Measurements from ENCODE around the gene CRTC1.

DNA sequence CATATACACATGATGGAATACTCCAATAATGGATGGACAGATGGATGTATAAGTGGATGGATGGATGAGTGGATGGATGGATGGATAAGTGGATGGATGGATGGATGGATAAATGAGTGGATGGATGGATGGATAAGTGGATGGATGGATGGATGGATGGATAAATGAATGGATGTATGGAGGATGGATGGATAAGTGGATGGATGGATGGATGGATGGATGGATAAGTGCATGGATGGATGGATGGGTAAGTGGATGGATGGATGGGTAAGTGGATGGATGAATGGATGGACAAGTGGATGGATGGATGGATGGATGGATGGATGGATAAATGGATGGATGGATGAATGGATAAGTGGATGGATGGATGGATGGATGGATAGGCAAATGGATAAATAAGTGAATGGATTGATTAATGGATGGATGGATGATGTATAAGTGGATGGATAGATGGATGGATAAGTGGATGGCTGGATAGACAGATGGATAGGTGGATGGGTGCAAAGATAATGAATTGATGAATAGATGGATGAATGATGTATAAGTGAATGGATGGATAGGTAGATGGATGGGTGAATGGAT is 116.0 kb downstream of the CRTC1 start:
- TF ChIP-seq, protein P1, sequence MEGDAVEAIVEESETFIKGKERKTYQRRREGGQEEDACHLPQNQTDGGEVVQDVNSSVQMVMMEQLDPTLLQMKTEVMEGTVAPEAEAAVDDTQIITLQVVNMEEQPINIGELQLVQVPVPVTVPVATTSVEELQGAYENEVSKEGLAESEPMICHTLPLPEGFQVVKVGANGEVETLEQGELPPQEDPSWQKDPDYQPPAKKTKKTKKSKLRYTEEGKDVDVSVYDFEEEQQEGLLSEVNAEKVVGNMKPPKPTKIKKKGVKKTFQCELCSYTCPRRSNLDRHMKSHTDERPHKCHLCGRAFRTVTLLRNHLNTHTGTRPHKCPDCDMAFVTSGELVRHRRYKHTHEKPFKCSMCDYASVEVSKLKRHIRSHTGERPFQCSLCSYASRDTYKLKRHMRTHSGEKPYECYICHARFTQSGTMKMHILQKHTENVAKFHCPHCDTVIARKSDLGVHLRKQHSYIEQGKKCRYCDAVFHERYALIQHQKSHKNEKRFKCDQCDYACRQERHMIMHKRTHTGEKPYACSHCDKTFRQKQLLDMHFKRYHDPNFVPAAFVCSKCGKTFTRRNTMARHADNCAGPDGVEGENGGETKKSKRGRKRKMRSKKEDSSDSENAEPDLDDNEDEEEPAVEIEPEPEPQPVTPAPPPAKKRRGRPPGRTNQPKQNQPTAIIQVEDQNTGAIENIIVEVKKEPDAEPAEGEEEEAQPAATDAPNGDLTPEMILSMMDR (IDR thresholded peaks at IDR 0.05; ENCODE audit: low read depth, low read length, poor library complexity, severe bottlenecking), result no peak
- no peak for TF ChIP-seq EZH2phosphoT487 (IDR thresholded peaks at IDR 0.05; ENCODE audit: borderline replicate concordance, low read length)

Measured in DOHH2 (cell line).